ENCODE results near the gene HSD11B1. TPM values are rescaled to one million over a fixed set of nuclear protein-coding genes. Genes with fewer than 3 reads are reported as not detected.

HSD11B1 gene
- total RNA-seq, 1 experiment from 2014 or later = 0.27 TPM

GRCh38 chr1:209674957-209675564, 29.6 kb upstream of the HSD11B1 start, which contains the start of gene G0S2:
Gene G0S2 (plus strand): TSS chr1:209675412. CDS start chr1:209675685, 273 bp downstream.
- no peak within 1 kb of the TSS for H3K4me2 ChIP-seq (ENCODE audit: low read length)
- H3K9me2 ChIP-seq (ENCODE audit: insufficient read depth) = no peaks in the 10 kb centered on the region
- RAD21 ChIA-PET (ENCODE audit: low non-redundant PET in 1 of 2, low total read pairs in 2 of 2, uncharacterized antibody in 2 of 2, unreplicated experiment in 2 of 2) = no interaction called here
- no peak within 1 kb of the TSS for H3K4me3 ChIP-seq (replicated peaks in 1 of 2; ENCODE audit: low read depth in 1 of 2, low read length in 2 of 2)
- H2AFZ ChIP-seq (ENCODE audit: low read depth, low read length, poor library complexity, severe bottlenecking) = no peak within 1 kb of the TSS
- no peaks in the 10 kb centered on the region for H3K9me3 ChIP-seq (ENCODE audit: control insufficient read depth in 1 of 2, insufficient read depth in 1 of 2, low read depth in 1 of 2, low read length in 2 of 2)
- DNase-seq (ENCODE audit: low read depth, low spot score) = no peak
- H3K27me3 ChIP-seq (ENCODE audit: insufficient read depth, low read length) = no peaks in the 10 kb centered on the region
- no peak for ATAC-seq
- no peaks in the 10 kb centered on the region for H3K36me3 ChIP-seq (ENCODE audit: control insufficient read depth in 1 of 2, insufficient read depth in 2 of 2, low read length in 2 of 2)
- no TSS peak for BruUV-seq (replicated peaks)
- no peak within 1 kb of the TSS for H3K9ac ChIP-seq (ENCODE audit: low read length)
- H3K4me1 ChIP-seq (ENCODE audit: control insufficient read depth in 1 of 2, insufficient read depth in 2 of 2, low read length in 2 of 2) = peaks cover 0 to 7% of the 10 kb centered on the region in 2 experiments; a peak in 1 of 4 replicates
- no peaks in the 10 kb centered on the region for H3K79me2 ChIP-seq (ENCODE audit: insufficient read depth, low read length)
- no peak within 1 kb of the TSS for H3K27ac ChIP-seq (ENCODE audit: low read depth, low read length)
- intact Hi-C loops (cut with micrococcal nuclease) = no loop called here
- CTCF ChIA-PET = no interaction called here
- no peaks in the 10 kb centered on the region for H4K20me1 ChIP-seq (ENCODE audit: insufficient read depth)
- POLR2A ChIA-PET = interaction anchor here (1.4 kb wide), 1 partner anchor 22 kb away, joined by 3 read pairs; no protein-coding TSS in a partner anchor
- TF ChIP-seq SRF (IDR thresholded peaks at IDR 0.05; ENCODE audit: low read depth) = no peak
- no peak for TF ChIP-seq EGR1 (IDR thresholded peaks at IDR 0.05; ENCODE audit: low read depth)
- TF ChIP-seq SP1 (IDR thresholded peaks at IDR 0.05; ENCODE audit: low read depth) = no peak

DNA sequence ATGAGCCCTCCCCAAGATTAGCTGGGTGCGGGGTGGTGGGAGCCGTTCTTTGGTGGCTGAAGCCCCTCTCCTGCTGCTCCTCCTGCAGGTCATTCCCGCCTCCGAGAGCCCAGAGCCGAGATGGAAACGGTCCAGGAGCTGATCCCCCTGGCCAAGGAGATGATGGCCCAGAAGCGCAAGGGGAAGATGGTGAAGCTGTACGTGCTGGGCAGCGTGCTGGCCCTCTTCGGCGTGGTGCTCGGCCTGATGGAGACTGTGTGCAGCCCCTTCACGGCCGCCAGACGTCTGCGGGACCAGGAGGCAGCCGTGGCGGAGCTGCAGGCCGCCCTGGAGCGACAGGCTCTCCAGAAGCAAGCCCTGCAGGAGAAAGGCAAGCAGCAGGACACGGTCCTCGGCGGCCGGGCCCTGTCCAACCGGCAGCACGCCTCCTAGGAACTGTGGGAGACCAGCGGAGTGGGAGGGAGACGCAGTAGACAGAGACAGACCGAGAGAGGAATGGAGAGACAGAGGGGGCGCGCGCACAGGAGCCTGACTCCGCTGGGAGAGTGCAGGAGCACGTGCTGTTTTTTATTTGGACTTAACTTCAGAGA, 29.0 kb upstream of the HSD11B1 start:
- Histone ChIP-seq H3K36me3 (ENCODE audit: control insufficient read depth in 1 of 2, insufficient read depth in 2 of 2, low read length in 2 of 2) (no peaks in the 10 kb centered on the region), H3K9me2 (ENCODE audit: insufficient read depth) (no peaks in the 10 kb centered on the region), H4K20me1 (ENCODE audit: insufficient read depth) (no peaks in the 10 kb centered on the region), H3K79me2 (ENCODE audit: insufficient read depth, low read length) (no peaks in the 10 kb centered on the region), H3K27me3 (ENCODE audit: insufficient read depth, low read length) (no peaks in the 10 kb centered on the region), H3K4me3 (replicated peaks in 1 of 2; ENCODE audit: low read depth in 1 of 2, low read length in 2 of 2) (no peak overlapping the region), H3K27ac (ENCODE audit: low read depth, low read length) (no peak overlapping the region), H3K4me2 (ENCODE audit: low read length) (no peak overlapping the region), H3K4me1 (ENCODE audit: control insufficient read depth in 1 of 2, insufficient read depth in 2 of 2, low read length in 2 of 2) (peaks cover 0 to 2% of the 10 kb centered on the region in 2 experiments; a peak in 1 of 4 replicates), H2AFZ (ENCODE audit: low read depth, low read length, poor library complexity, severe bottlenecking) (no peak overlapping the region), H3K9ac (ENCODE audit: low read length) (no peak overlapping the region), H3K9me3 (ENCODE audit: control insufficient read depth in 1 of 2, insufficient read depth in 1 of 2, low read depth in 1 of 2, low read length in 2 of 2) (no peaks in the 10 kb centered on the region)
- no TSS peak for BruUV-seq (replicated peaks)
- no peak for ATAC-seq
- CTCF ChIA-PET = no interaction called here
- intact Hi-C loops (cut with micrococcal nuclease) = no loop called here
- RAD21 ChIA-PET (ENCODE audit: low non-redundant PET in 1 of 2, low total read pairs in 2 of 2, uncharacterized antibody in 2 of 2, unreplicated experiment in 2 of 2) = no interaction called here
- TF ChIP-seq POLR2AphosphoS5 (IDR thresholded peaks at IDR 0.05; ENCODE audit: low read depth, low read length) = no peak
- POLR2A ChIA-PET = interaction anchor here (1.4 kb wide), 1 partner anchor 23 kb away, joined by 3 read pairs; no protein-coding TSS in a partner anchor
- no peak for DNase-seq (ENCODE audit: low read depth, low spot score)
